OCI-LY1 (cell line): Measurements from ENCODE around the gene FYB1.

Experiments
- EZH2 ChIP-seq: fragments of 200-600 bp; sonication (generic), shearing (Covaris generic); IDR thresholded peaks from 2 replicates; pipeline ENCODE4 v1.8.0; 2017; ENCODE audit warnings: borderline replicate concordance, mixed run types, mild to moderate bottlenecking, antibody characterized with exemption, low read length, moderate library complexity, mixed read lengths
- TF ChIP-seq, protein P1 (sequence below): fragments of 200-600 bp; sonication (generic), shearing (Covaris generic); IDR thresholded peaks from 2 replicates; pipeline ENCODE4 v1.5.1; 2017; ENCODE audit warnings: mild to moderate bottlenecking, antibody characterized with exemption, low read length, moderate library complexity, mixed read lengths

DNA sequence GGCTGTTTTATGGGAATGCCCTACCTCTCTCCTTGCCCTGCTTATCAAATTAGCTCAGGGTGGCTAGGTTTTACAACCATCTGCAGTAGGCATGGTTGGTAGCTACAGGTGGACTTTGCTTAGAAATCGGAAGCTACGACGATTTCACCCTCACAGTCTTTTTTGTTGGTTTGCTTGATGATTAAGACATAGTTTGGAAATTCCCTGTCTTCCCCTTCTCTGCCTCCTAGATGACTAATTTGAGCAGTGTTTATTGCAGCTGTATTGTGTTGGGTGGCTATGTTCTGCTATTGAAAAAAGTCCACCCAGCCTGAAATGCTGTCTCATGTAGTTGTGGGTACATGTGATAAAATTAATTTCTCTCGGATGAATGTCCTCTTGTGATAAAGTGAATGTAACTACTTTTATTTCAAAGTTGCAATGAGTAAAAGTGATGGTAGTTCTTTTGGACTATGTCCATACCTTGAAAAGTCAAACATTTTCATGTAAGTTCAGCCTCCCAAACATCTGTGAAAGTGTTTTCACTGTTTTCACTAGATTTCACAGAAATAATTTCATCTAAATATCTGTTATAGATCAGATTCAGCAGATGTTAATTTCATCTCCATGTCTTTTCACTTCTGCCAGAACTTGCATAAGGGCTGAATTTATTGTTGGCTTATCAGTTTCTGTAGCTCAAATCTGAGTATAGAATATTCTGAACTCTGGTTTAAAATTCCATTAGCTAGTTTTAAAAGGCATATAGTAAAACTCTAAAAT, 37.3 kb upstream of the FYB1 start:
- TF ChIP-seq, protein P1, sequence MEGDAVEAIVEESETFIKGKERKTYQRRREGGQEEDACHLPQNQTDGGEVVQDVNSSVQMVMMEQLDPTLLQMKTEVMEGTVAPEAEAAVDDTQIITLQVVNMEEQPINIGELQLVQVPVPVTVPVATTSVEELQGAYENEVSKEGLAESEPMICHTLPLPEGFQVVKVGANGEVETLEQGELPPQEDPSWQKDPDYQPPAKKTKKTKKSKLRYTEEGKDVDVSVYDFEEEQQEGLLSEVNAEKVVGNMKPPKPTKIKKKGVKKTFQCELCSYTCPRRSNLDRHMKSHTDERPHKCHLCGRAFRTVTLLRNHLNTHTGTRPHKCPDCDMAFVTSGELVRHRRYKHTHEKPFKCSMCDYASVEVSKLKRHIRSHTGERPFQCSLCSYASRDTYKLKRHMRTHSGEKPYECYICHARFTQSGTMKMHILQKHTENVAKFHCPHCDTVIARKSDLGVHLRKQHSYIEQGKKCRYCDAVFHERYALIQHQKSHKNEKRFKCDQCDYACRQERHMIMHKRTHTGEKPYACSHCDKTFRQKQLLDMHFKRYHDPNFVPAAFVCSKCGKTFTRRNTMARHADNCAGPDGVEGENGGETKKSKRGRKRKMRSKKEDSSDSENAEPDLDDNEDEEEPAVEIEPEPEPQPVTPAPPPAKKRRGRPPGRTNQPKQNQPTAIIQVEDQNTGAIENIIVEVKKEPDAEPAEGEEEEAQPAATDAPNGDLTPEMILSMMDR = no peak
- no peak for TF ChIP-seq EZH2
